Thyroid gland (tissue), 4 donors: Measurements from ENCODE around the gene ATP6V0B.

Experiments used
- POLR2A ChIP-seq, 2 donors: fragments of 450-650 bp; IDR thresholded peaks; one replicate each; pipeline ENCODE4 v1.6.1; 2017; ENCODE audit warnings: antibody characterized with exemption in 2 of 2, mild to moderate bottlenecking in 2 of 2, moderate library complexity in 1 of 2
- TF ChIP-seq, protein P1 (sequence below), 6 experiments: fragments of 200-600 bp in 3 of 6; fragments of 450-650 bp in 3 of 6; sonication (generic) in 3 of 6; IDR thresholded peaks; one replicate each; pipeline ENCODE4 v1.5.1; 2016 to 2019; ENCODE audit warnings: antibody characterized with exemption in 6 of 6, mild to moderate bottlenecking in 2 of 6, inconsistent platforms in 1 of 6, moderate library complexity in 1 of 6

DNA sequence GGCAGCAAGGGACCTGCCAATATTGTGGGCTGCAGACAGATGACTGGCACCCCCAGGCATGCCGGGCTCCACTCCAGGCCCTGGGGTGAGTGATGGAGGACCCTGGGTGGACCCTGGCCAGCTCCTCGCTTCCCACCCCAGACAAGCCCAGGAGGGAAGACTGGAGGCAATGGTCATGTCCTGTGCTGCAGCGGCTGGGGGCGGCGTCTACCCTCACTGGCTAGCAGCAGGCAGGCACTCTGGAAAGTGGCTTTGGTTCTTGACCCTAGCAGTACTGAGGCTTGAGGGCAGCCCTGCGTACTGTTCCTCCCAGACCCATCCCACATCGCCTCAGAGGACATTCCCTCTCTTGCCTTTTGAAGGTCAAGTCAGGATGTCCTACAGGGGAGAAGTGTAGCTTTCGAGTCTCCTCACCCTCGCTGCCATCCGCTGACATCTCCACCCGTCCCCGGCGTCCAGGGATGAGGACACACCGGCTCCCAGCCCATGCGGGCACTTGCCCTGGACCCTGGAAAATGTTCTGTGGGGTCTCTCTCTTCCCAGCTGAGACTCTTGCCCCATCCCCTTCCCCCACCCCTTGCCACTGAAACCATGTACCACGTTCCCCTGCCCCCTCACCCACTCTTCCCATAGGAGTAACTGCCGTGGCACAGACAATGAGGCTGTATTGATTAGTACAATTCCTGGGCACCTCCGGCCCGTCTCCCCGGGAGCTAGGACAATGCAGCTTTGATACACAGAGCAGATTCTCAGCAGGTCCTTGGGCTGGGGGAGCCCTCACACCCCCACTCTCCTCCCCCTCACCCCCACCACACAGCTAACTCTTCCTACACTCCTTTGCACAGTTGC is 41.5 kb downstream of the ATP6V0B start:
- TF ChIP-seq, protein P1, sequence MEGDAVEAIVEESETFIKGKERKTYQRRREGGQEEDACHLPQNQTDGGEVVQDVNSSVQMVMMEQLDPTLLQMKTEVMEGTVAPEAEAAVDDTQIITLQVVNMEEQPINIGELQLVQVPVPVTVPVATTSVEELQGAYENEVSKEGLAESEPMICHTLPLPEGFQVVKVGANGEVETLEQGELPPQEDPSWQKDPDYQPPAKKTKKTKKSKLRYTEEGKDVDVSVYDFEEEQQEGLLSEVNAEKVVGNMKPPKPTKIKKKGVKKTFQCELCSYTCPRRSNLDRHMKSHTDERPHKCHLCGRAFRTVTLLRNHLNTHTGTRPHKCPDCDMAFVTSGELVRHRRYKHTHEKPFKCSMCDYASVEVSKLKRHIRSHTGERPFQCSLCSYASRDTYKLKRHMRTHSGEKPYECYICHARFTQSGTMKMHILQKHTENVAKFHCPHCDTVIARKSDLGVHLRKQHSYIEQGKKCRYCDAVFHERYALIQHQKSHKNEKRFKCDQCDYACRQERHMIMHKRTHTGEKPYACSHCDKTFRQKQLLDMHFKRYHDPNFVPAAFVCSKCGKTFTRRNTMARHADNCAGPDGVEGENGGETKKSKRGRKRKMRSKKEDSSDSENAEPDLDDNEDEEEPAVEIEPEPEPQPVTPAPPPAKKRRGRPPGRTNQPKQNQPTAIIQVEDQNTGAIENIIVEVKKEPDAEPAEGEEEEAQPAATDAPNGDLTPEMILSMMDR (IDR thresholded peaks at IDR 0.05): no peak
- no peak for TF ChIP-seq POLR2A (IDR thresholded peaks at IDR 0.05)
